Measurements from ENCODE around the gene TSPAN13. TPM values are rescaled to one million over a fixed set of nuclear protein-coding genes. Genes with fewer than 3 reads are reported as not detected.

Gene TSPAN13
- total RNA-seq, 1 experiment from 2014 or later, result 31.1 TPM

GRCh38 chr7:16794986-16795385 is 41.4 kb downstream of the TSPAN13 start:
- no peak overlapping the region for H2AFZ ChIP-seq
- intact Hi-C loops (cut with micrococcal nuclease; ENCODE audit: unreplicated experiment), result no loop called here
- peak in 1 of 2 experiments; percentile 13 for DNase-seq
- no TSS peak for BruUV-seq (replicated peaks)
- H3K9me2 ChIP-seq (ENCODE audit: insufficient read depth), result no peaks in the 10 kb centered on the region
- H3K27ac ChIP-seq, result no peak overlapping the region
- peaks cover 33% of the 10 kb centered on the region for H3K36me3 ChIP-seq (ENCODE audit: low read depth)
- H3F3A ChIP-seq (ENCODE audit: insufficient read depth, low read depth), result 0 out of 2 replicates have a peak, but pooled peaks cover 4% of the 10 kb centered on the region
- no peaks in the 10 kb centered on the region for H4K20me1 ChIP-seq (ENCODE audit: insufficient read depth)
- ChIA-PET CTCF (no interaction called here), POLR2A (ENCODE audit: unreplicated experiment) (no interaction called here)
- TF ChIP-seq EZH2 (IDR thresholded peaks at IDR 0.05; ENCODE audit: low read depth), result no peak
- no peak for TF ChIP-seq CTCF (conservative IDR thresholded peaks at IDR 0.05)
- no peak overlapping the region for H3K4me2 ChIP-seq
- no peaks in the 10 kb centered on the region for H3K27me3 ChIP-seq (ENCODE audit: insufficient read depth, low read depth)
- peaks cover 4% of the 10 kb centered on the region; the same call in 1 of the 2 replicates for H3K9me3 ChIP-seq (ENCODE audit: insufficient read depth, low read depth)
- no peaks in the 10 kb centered on the region for H3K79me2 ChIP-seq (ENCODE audit: low read depth)
- no peak overlapping the region for H3K4me3 ChIP-seq
- no peaks in the 10 kb centered on the region for H3K4me1 ChIP-seq (replicated peaks; ENCODE audit: insufficient read depth)

GRCh38 chr7:16795624-16796023 is 42.1 kb downstream of the TSPAN13 start:
- CTCF ChIA-PET, result no interaction called here
- Histone ChIP-seq H3K27me3 (ENCODE audit: insufficient read depth, low read depth) (no peaks in the 10 kb centered on the region), H4K20me1 (ENCODE audit: insufficient read depth) (no peaks in the 10 kb centered on the region), H2AFZ (no peak overlapping the region), H3K4me2 (no peak overlapping the region), H3K79me2 (ENCODE audit: low read depth) (no peaks in the 10 kb centered on the region), H3K27ac (no peak overlapping the region), H3K9me3 (ENCODE audit: insufficient read depth, low read depth) (peaks cover 4% of the 10 kb centered on the region; the same call in 1 of the 2 replicates), H3F3A (ENCODE audit: insufficient read depth, low read depth) (0 out of 2 replicates have a peak, but pooled peaks cover 4% of the 10 kb centered on the region), H3K9me2 (ENCODE audit: insufficient read depth) (no peaks in the 10 kb centered on the region), H3K36me3 (ENCODE audit: low read depth) (peaks cover 40% of the 10 kb centered on the region), H3K4me1 (replicated peaks; ENCODE audit: insufficient read depth) (peaks cover 2% of the 10 kb centered on the region; the same call in 1 of the 2 replicates), H3K4me3 (no peak overlapping the region)
- POLR2A ChIA-PET (ENCODE audit: unreplicated experiment), result no interaction called here
- peak in 1 of 2 experiments; percentile 22 for DNase-seq
- no TSS peak for BruUV-seq (replicated peaks)
- TF ChIP-seq EZH2 (IDR thresholded peaks at IDR 0.05; ENCODE audit: low read depth) (no peak), CTCF (conservative IDR thresholded peaks at IDR 0.05) (no peak)
- intact Hi-C loops (cut with micrococcal nuclease; ENCODE audit: unreplicated experiment), result no loop called here

- peaks cover 28% of the 10 kb centered on the region for H3F3A ChIP-seq (ENCODE audit: insufficient read depth, low read depth)
- peak overlapping the region; percentile 10; the same call in 1 of the 2 replicates for H3K4me2 ChIP-seq
- CTCF ChIA-PET, result interaction anchor here (0.6 to 2.5 kb wide), 9 partner anchors 12 to 331 kb away, joined by 3 to 18 read pairs (median 5); no protein-coding TSS in a partner anchor
- no peaks in the 10 kb centered on the region for H3K9me2 ChIP-seq (ENCODE audit: insufficient read depth)
- peaks cover 10% of the 10 kb centered on the region for H3K79me2 ChIP-seq (ENCODE audit: low read depth)
- peaks cover 50% of the 10 kb centered on the region for H3K4me1 ChIP-seq (replicated peaks; ENCODE audit: insufficient read depth)
- no peak overlapping the region for H3K27ac ChIP-seq
- H3K36me3 ChIP-seq (ENCODE audit: low read depth), result peaks cover 40% of the 10 kb centered on the region
- H3K27me3 ChIP-seq (ENCODE audit: insufficient read depth, low read depth), result no peaks in the 10 kb centered on the region
- H2AFZ ChIP-seq, result no peak overlapping the region
- TF ChIP-seq CTCF (conservative IDR thresholded peaks at IDR 0.05), result peak; percentile 85
- TF ChIP-seq EZH2 (IDR thresholded peaks at IDR 0.05; ENCODE audit: low read depth), result no peak
- H3K4me3 ChIP-seq, result no peak overlapping the region
- BruUV-seq (replicated peaks), result no TSS peak
- peaks cover 4% of the 10 kb centered on the region; the same call in 1 of the 2 replicates for H3K9me3 ChIP-seq (ENCODE audit: insufficient read depth, low read depth)
- POLR2A ChIA-PET (ENCODE audit: unreplicated experiment), result interaction anchor here (0.6 to 0.9 kb wide), 4 partner anchors 80 to 497 kb away, joined by 3 to 11 read pairs (median 6); no protein-coding TSS in a partner anchor
- DNase-seq, result peak; percentile 15 to 79
- H4K20me1 ChIP-seq (ENCODE audit: insufficient read depth), result no peaks in the 10 kb centered on the region
- intact Hi-C loops (cut with micrococcal nuclease; ENCODE audit: unreplicated experiment), result loop anchor here (1.0 to 10.0 kb wide), 9 partner anchors 46 to 722 kb away; partner anchors contain the start of genes ANKMY2 and BZW2
Observed at GRCh38 chr7:16801111-16801542, 47.6 kb downstream of the TSPAN13 start.
